GM12891 (cell line): ENCODE measurements around the gene PTTG1IP2.

ENCODE experiments used
- PAX5 ChIP-seq: IDR thresholded peaks from 2 replicates; pipeline ENCODE4 v1.6.1; 2011; ENCODE audit warnings: low read length, moderate library complexity, mild to moderate bottlenecking; ENCODE audit not compliant: insufficient read depth, severe bottlenecking
- POLR2A ChIP-seq: IDR thresholded peaks from 2 replicates; pipeline ENCODE4 v1.6.1; 2011; ENCODE audit warnings: low read depth, low read length, control low read depth
- POLR2AphosphoS5 ChIP-seq: IDR thresholded peaks from 2 replicates; pipeline ENCODE4 v1.6.1; 2011; ENCODE audit warnings: low read depth, low read length, control low read depth
- POU2F2 ChIP-seq: IDR thresholded peaks from 2 replicates; pipeline ENCODE4 v1.6.1; 2011; ENCODE audit warnings: low read depth, mild to moderate bottlenecking, control low read depth, low read length, moderate library complexity
- SPI1 ChIP-seq: IDR thresholded peaks from 2 replicates; pipeline ENCODE4 v1.6.1; 2011; ENCODE audit warnings: low read depth, low read length, control low read depth
- TAF1 ChIP-seq: IDR thresholded peaks from 2 replicates; pipeline ENCODE4 v1.6.1; 2011; ENCODE audit warnings: low read depth, low read length, control low read depth

DNA sequence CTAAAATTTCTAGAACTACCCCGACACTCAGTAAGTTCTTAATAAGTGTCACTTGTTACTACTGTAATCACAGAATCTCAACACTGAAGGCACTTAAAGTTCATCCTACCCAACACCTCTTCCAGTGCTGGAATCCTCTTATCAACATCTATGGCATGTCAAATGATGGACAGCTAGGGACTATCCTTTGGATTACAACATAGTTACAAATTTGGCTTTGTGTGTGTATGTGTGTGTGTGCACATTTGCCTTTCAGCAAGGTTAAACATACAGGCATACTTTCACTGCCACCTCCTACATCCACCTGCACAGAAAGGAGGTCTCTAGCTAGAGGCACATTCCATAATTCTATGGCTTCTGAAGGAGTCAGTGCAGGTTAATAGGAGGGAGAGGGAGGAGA lies 25.8 kb downstream of the PTTG1IP2 start:
- no peak for TF ChIP-seq POLR2A
- TF ChIP-seq POLR2AphosphoS5, result no peak
- TF ChIP-seq TAF1, result no peak
- TF ChIP-seq POU2F2, result no peak
- TF ChIP-seq SPI1, result no peak
- TF ChIP-seq PAX5, result no peak
